K562 (cell line): ENCODE results near the gene CMIP. TPM values are rescaled to one million over a fixed set of nuclear protein-coding genes. Genes with fewer than 3 reads are reported as not detected.

ENCODE experiments used
- ATAC-seq: fragments of 200-7000 bp; cut with Tn5 transposase; 3 replicates; pipeline ENCODE4 v1.9.1; 2020; ENCODE audit warnings: moderate library complexity
- BruUV-seq: library from RNA; stranded (reverse); fragments of 400-500 nt; replicated peaks from 2 replicates; lab custom pipeline; 2021; lab: Mats Ljungman, UMichigan
- CTCF ChIA-PET: fragments of 300-600 bp; formaldehyde crosslinking; extraction: SDS; loops from one replicate; lab custom pipeline; 2021; ENCODE audit warnings: low intra/inter-chr PET ratio; lab: Yijun Ruan, JAX
- POLR2A ChIA-PET: fragments of 300-600, 350-650 bp; sonication (Branson Sonifier 250); formaldehyde crosslinking; extraction: SDS; loops from one replicate; lab custom pipeline; 2021; ENCODE audit warnings: antibody characterized with exemption, inconsistent platforms; lab: Yijun Ruan, JAX
- DNase-seq, 4 experiments: peaks; one replicate each; pipeline versions ENCODE4 v3.0.0 to v3.0.0-alpha.2; 2011 to 2018; ENCODE audit warnings: low spot score in 3 of 4, mixed read lengths in 3 of 4; ENCODE audit errors: extremely low read depth in 1 of 4
- FAIRE-seq: peaks from 2 replicates; lab custom pipeline; 2011; peaks lifted over from hg19 to GRCh38; lab: Jason Lieb, UNC
- H2AFZ ChIP-seq: 2 replicates; pipeline ENCODE4 v1.6.0; 2011; ENCODE audit warnings: low read depth, low read length, control low read depth, inconsistent platforms
- H3K27ac ChIP-seq: fragments of 200-600 bp; 3 replicates; pipeline ENCODE4 v1.8.0; 2011; ENCODE audit warnings: low read depth, mild to moderate bottlenecking, control low read depth, inconsistent platforms, low read length, moderate library complexity, mixed read lengths; ENCODE audit errors: extremely low read depth
- H3K27me3 ChIP-seq, 2 experiments: fragments of 300-600 bp in 1 of 2; 2 replicates in 1 of 2; 3 replicates in 1 of 2; pipeline versions ENCODE4 v1.6.0 to v1.8.0; 2011; ENCODE audit warnings: inconsistent platforms in 2 of 2, low read length in 2 of 2, mild to moderate bottlenecking in 1 of 2, mixed read lengths in 1 of 2, moderate library complexity in 1 of 2; ENCODE audit not compliant: control insufficient read depth in 2 of 2, insufficient read depth in 2 of 2
- H3K36me3 ChIP-seq: fragments of 300-600 bp; 3 replicates; pipeline ENCODE4 v1.8.0; 2011; ENCODE audit warnings: mild to moderate bottlenecking, low read length, inconsistent platforms; ENCODE audit not compliant: control insufficient read depth, insufficient read depth
- H3K4me1 ChIP-seq, 2 experiments: fragments of 200-600 bp in 1 of 2; replicated peaks in 1 of 2; 2 replicates in 1 of 2; 3 replicates in 1 of 2; pipeline versions ENCODE4 v1.5.1 to v1.8.0; 2011; ENCODE audit warnings: inconsistent platforms in 2 of 2, low read length in 2 of 2, mild to moderate bottlenecking in 1 of 2, mixed read lengths in 1 of 2, moderate library complexity in 1 of 2; ENCODE audit not compliant: control insufficient read depth in 2 of 2, insufficient read depth in 2 of 2
- H3K4me2 ChIP-seq: 2 replicates; pipeline ENCODE4 v1.6.1; 2011; ENCODE audit warnings: low read length, control low read depth, inconsistent platforms, mixed read lengths; ENCODE audit not compliant: insufficient read depth
- H3K4me3 ChIP-seq: fragments of 200-600 bp; sonication (generic), shearing (Covaris generic); 2 replicates; pipeline ENCODE4 v1.5.1; 2016; ENCODE audit warnings: control low read depth, inconsistent platforms
- H3K79me2 ChIP-seq: fragments of 200-600 bp; 3 replicates; pipeline ENCODE4 v1.8.0; 2011; ENCODE audit warnings: low read length, inconsistent platforms; ENCODE audit not compliant: control insufficient read depth, insufficient read depth
- H3K9ac ChIP-seq, 2 experiments: 2 replicates each; pipeline versions ENCODE4 v1.6.0 to v1.6.1; 2011; ENCODE audit warnings: low read depth in 2 of 2, low read length in 2 of 2, control low read depth in 1 of 2, inconsistent platforms in 1 of 2, mild to moderate bottlenecking in 1 of 2, mixed read lengths in 1 of 2; ENCODE audit not compliant: insufficient read depth in 1 of 2
- H3K9me1 ChIP-seq: one replicate; pipeline ENCODE4 v1.6.0; 2011; ENCODE audit warnings: inconsistent platforms, mild to moderate bottlenecking, low read length, moderate library complexity; ENCODE audit not compliant: control insufficient read depth, insufficient read depth
- H3K9me3 ChIP-seq: replicated peaks from 2 replicates; pipeline ENCODE4 v1.5.1; 2011; ENCODE audit warnings: low read depth, low read length, inconsistent platforms; ENCODE audit not compliant: control insufficient read depth, insufficient read depth
- H4K20me1 ChIP-seq: replicated peaks from 2 replicates; pipeline ENCODE4 v1.6.1; 2011; ENCODE audit warnings: low read length, inconsistent platforms, mixed read lengths; ENCODE audit not compliant: control insufficient read depth, insufficient read depth
- ATF3 ChIP-seq, 2 experiments: fragments of 450-650 bp in 1 of 2; sonication (generic) in 1 of 2; formaldehyde crosslinking in 1 of 2; IDR thresholded peaks in 1 of 2; conservative IDR thresholded peaks in 1 of 2; 2 replicates each; pipeline versions ENCODE4 v1.6.1 to v1.8.1; 2016 to 2023; ENCODE audit warnings: mild to moderate bottlenecking in 2 of 2, moderate library complexity in 2 of 2, inconsistent platforms in 1 of 2, missing genetic modification reagents in 1 of 2
- CEBPB ChIP-seq: fragments of 450-650 bp; IDR thresholded peaks from 2 replicates; pipeline ENCODE4 v1.6.1; 2016; ENCODE audit warnings: missing genetic modification characterization, missing compliant biosample characterization
- EGR1 ChIP-seq: fragments of 450-650 bp; conservative IDR thresholded peaks from 2 replicates; pipeline ENCODE4 v1.6.1; 2017; ENCODE audit warnings: mild to moderate bottlenecking
- GTF2B ChIP-seq: IDR thresholded peaks from 2 replicates; pipeline ENCODE4 v1.6.1; 2011; ENCODE audit not compliant: insufficient read length; ENCODE audit errors: extremely low read depth
- POLR2AphosphoS5 ChIP-seq: IDR thresholded peaks from 2 replicates; pipeline ENCODE4 v1.6.1; 2011; ENCODE audit warnings: mild to moderate bottlenecking, low read depth, low read length, moderate library complexity; ENCODE audit not compliant: control insufficient read depth, insufficient read depth
- PPARD ChIP-seq: fragments of 250-450 bp; sonication (Bioruptor Pico); IDR thresholded peaks from 2 replicates; pipeline ENCODE4 v1.8.0; 2022; ENCODE audit warnings: inconsistent platforms, mild to moderate bottlenecking, moderate library complexity
- PTRF ChIP-seq: fragments of 450-650 bp; IDR thresholded peaks from 2 replicates; pipeline ENCODE4 v1.6.1; 2016; ENCODE audit warnings: mild to moderate bottlenecking, missing genetic modification characterization, missing compliant biosample characterization
- REST ChIP-seq, 2 experiments: fragments of 450-650 bp; formaldehyde crosslinking in 1 of 2; IDR thresholded peaks; 2 replicates each; pipeline versions ENCODE4 v1.4.0 to v1.6.1; 2014 to 2020; ENCODE audit warnings: mild to moderate bottlenecking in 2 of 2, borderline replicate concordance in 1 of 2, low read depth in 1 of 2
- SRSF1 ChIP-seq: fragments of 200-400 bp; formaldehyde crosslinking; IDR thresholded peaks from 2 replicates; pipeline ENCODE4 v1.6.1; 2017; ENCODE audit warnings: mild to moderate bottlenecking, low read depth, low read length, moderate library complexity
- ZNF239 ChIP-seq: fragments of 250-450 bp; sonication (Bioruptor Pico); IDR thresholded peaks from 2 replicates; pipeline ENCODE4 v1.4.0; 2020; ENCODE audit warnings: mild to moderate bottlenecking
- ZNF583 ChIP-seq: fragments of 250-450 bp; sonication (Bioruptor Pico); IDR thresholded peaks from 2 replicates; pipeline ENCODE4 v1.4.0; 2020
- ZNF77 ChIP-seq: fragments of 250-450 bp; sonication (Bioruptor Pico); IDR thresholded peaks from 2 replicates; pipeline ENCODE4 v1.5.0; 2020
- WGBS: fragments of 100-300 bp; shearing (Covaris generic); methylation state at CpG from one replicate; pipeline ENCODE4 v1.1.6; 2016; ENCODE audit warnings: low coverage, mixed read lengths; ENCODE audit not compliant: insufficient coverage; ENCODE audit errors: missing lambda C conversion rate; 5-methylcytosine and 5-hydroxymethylcytosine counted together
- in situ Hi-C: fragments of 300-500 bp; cut with MboI; formaldehyde crosslinking; loops from 4 replicates; pipeline ENCODE4 v1.15.0; 2018; ENCODE audit warnings: inconsistent platforms, mixed read lengths
- intact Hi-C: fragments of 100-400 bp; cut with micrococcal nuclease; formaldehyde crosslinking; loops from 2 replicates; pipeline ENCODE4 v1.14.2; 2022
- polyA plus RNA-seq, 8 experiments: library from polyadenylated mRNA; depleted of rRNA in 4 of 8; stranded (reverse) in 5 of 8; unstranded in 3 of 8; fragments of >200 nt; fragmentation: Nextera tagmentation in 2 of 8; fragmentation: Illumina TruSeq in 1 of 8; extraction: Ambion mirVana in 2 of 8; extraction: Trizol in 1 of 8; gene quantifications; 2 replicates each; pipeline versions ENCODE4 v1.2.1 to v1.2.3, GENCODE V29; 2011 to 2014; ENCODE audit warnings: inconsistent platforms in 1 of 8, missing spikeins in 1 of 8
- total RNA-seq, 7 experiments: library from RNA; depleted of rRNA in 6 of 7; stranded (reverse); fragments of >200 nt in 6 of 7; fragmentation: Illumina TruSeq in 2 of 7; extraction: Trizol in 2 of 7; gene quantifications; 2 replicates each; pipeline versions ENCODE4 v1.2.1 to v1.2.3, GENCODE V29; 2011 to 2021; ENCODE audit warnings: low replicate concordance in 1 of 7

The CMIP gene
- total and polyA plus RNA-seq, 9 of the 15 experiments (the other 6 are each of a cell fraction or from before 2014, with no cell fraction given), result 0.94 to 82.5 (median 10.3) TPM

GRCh38 chr16:81570151-81570846 is 125.7 kb downstream of the CMIP start:
- H3K27me3 ChIP-seq, result no peaks in the 10 kb centered on the region
- peaks cover 65% of the 10 kb centered on the region for H4K20me1 ChIP-seq
- DNase-seq (no peak), ATAC-seq (no peak), FAIRE-seq (no peak)
- no peaks in the 10 kb centered on the region for H3K9me3 ChIP-seq
- 75% methylated on average over 18 of the region's 18 CpGs for WGBS
- in situ Hi-C loops (no loop called here), intact Hi-C loops (no loop called here)
- no peak overlapping the region for H2AFZ ChIP-seq
- H3K4me3 ChIP-seq, result no peak overlapping the region
- no peak overlapping the region for H3K4me2 ChIP-seq
- BruUV-seq, result no TSS peak
- H3K79me2 ChIP-seq, result peaks cover 55% of the 10 kb centered on the region
- no peak overlapping the region for H3K27ac ChIP-seq
- no peaks in the 10 kb centered on the region; the same call in 2 of the 3 replicates for H3K36me3 ChIP-seq
- H3K9ac ChIP-seq, result peak overlapping the region in 1 of 2 experiments; percentile 49; a peak in 1 of 4 replicates
- H3K4me1 ChIP-seq, result peaks cover 0 to 9% of the 10 kb centered on the region in 2 experiments; a peak in 1 of 5 replicates
- ChIA-PET CTCF (no interaction called here), POLR2A (no interaction called here)
- H3K9me1 ChIP-seq, result peaks cover 20% of the 10 kb centered on the region
- TF ChIP-seq EGR1 (no peak), GTF2B (no peak), PTRF (tag) (no peak), SRSF1 (no peak), CEBPB (no peak), ATF3 (IDR thresholded peaks at IDR 0.05) (no peak), ATF3 (CRISPR knock-in tag; conservative IDR thresholded peaks at IDR 0.05) (no peak), ZNF583 (CRISPR knock-in tag) (no peak), POLR2AphosphoS5 (no peak), PPARD (CRISPR knock-in tag) (no peak), ZNF77 (CRISPR knock-in tag) (no peak), REST (IDR thresholded peaks at IDR 0.05; ENCODE audit: borderline replicate concordance) (no peak), REST (CRISPR knock-in tag; IDR thresholded peaks at IDR 0.05; ENCODE audit: low read depth) (no peak), ZNF239 (CRISPR knock-in tag) (no peak)
